Ishikawa (cell line): ENCODE measurements around the gene DLK2.
A peak's percentile ranks its signal among the peaks of the same experiment; 100 is the strongest.

Experiments
- CEBPB ChIP-seq: IDR thresholded peaks from 2 replicates; pipeline ENCODE4 v1.6.1; 2012
- CREB1 ChIP-seq: IDR thresholded peaks from 2 replicates; pipeline ENCODE4 v1.6.1; 2012; ENCODE audit warnings: low read depth
- EGR1 ChIP-seq: IDR thresholded peaks from 2 replicates; pipeline ENCODE4 v1.6.1; 2012
- EP300 ChIP-seq: IDR thresholded peaks from 2 replicates; pipeline ENCODE4 v1.6.1; 2012; ENCODE audit warnings: borderline replicate concordance
- FOXM1 ChIP-seq: IDR thresholded peaks from 2 replicates; pipeline ENCODE4 v1.6.1; 2012; ENCODE audit warnings: low read depth, borderline replicate concordance
- MAX ChIP-seq: IDR thresholded peaks from 2 replicates; pipeline ENCODE4 v1.6.1; 2012
- NFIC ChIP-seq: IDR thresholded peaks from 2 replicates; pipeline ENCODE4 v1.6.1; 2012
- RAD21 ChIP-seq: IDR thresholded peaks from 2 replicates; pipeline ENCODE4 v1.6.1; 2012; ENCODE audit warnings: low read depth
- TAF1 ChIP-seq: IDR thresholded peaks from 2 replicates; pipeline ENCODE4 v1.6.1; 2012; ENCODE audit warnings: low read depth, mild to moderate bottlenecking
- TCF12 ChIP-seq: IDR thresholded peaks from 2 replicates; pipeline ENCODE4 v1.6.1; 2012; ENCODE audit warnings: low read depth
- TEAD4 ChIP-seq: IDR thresholded peaks from 2 replicates; pipeline ENCODE4 v1.6.1; 2012
- YY1 ChIP-seq: IDR thresholded peaks from 2 replicates; pipeline ENCODE4 v1.6.1; 2012; ENCODE audit warnings: low read depth
- ZBTB7A ChIP-seq: IDR thresholded peaks from 2 replicates; pipeline ENCODE4 v1.6.1; 2012; ENCODE audit warnings: low read depth
- TF ChIP-seq, protein P1 (sequence below): IDR thresholded peaks from 2 replicates; pipeline ENCODE4 v1.6.1; 2012
- TF ChIP-seq, protein P2 (sequence below): IDR thresholded peaks from 2 replicates; pipeline ENCODE4 v1.6.1; 2012; ENCODE audit warnings: low read depth, mild to moderate bottlenecking

The DLK2 gene

GRCh38 chr6:43478008-43478372 is 22.6 kb upstream of the DLK2 start:
- no peak for TF ChIP-seq CEBPB
- no peak for TF ChIP-seq FOXM1
- TF ChIP-seq, protein P1, sequence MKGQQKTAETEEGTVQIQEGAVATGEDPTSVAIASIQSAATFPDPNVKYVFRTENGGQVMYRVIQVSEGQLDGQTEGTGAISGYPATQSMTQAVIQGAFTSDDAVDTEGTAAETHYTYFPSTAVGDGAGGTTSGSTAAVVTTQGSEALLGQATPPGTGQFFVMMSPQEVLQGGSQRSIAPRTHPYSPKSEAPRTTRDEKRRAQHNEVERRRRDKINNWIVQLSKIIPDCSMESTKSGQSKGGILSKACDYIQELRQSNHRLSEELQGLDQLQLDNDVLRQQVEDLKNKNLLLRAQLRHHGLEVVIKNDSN, result no peak
- TF ChIP-seq ZBTB7A, result no peak
- TF ChIP-seq CREB1, result no peak
- TF ChIP-seq TCF12, result no peak
- TF ChIP-seq TEAD4, result no peak
- TF ChIP-seq RAD21, result no peak
- no peak for TF ChIP-seq EGR1
- TF ChIP-seq MAX, result no peak
- TF ChIP-seq EP300, result no peak
- TF ChIP-seq NFIC, result no peak
- no peak for TF ChIP-seq TAF1
- no peak for TF ChIP-seq YY1
- TF ChIP-seq, protein P2, sequence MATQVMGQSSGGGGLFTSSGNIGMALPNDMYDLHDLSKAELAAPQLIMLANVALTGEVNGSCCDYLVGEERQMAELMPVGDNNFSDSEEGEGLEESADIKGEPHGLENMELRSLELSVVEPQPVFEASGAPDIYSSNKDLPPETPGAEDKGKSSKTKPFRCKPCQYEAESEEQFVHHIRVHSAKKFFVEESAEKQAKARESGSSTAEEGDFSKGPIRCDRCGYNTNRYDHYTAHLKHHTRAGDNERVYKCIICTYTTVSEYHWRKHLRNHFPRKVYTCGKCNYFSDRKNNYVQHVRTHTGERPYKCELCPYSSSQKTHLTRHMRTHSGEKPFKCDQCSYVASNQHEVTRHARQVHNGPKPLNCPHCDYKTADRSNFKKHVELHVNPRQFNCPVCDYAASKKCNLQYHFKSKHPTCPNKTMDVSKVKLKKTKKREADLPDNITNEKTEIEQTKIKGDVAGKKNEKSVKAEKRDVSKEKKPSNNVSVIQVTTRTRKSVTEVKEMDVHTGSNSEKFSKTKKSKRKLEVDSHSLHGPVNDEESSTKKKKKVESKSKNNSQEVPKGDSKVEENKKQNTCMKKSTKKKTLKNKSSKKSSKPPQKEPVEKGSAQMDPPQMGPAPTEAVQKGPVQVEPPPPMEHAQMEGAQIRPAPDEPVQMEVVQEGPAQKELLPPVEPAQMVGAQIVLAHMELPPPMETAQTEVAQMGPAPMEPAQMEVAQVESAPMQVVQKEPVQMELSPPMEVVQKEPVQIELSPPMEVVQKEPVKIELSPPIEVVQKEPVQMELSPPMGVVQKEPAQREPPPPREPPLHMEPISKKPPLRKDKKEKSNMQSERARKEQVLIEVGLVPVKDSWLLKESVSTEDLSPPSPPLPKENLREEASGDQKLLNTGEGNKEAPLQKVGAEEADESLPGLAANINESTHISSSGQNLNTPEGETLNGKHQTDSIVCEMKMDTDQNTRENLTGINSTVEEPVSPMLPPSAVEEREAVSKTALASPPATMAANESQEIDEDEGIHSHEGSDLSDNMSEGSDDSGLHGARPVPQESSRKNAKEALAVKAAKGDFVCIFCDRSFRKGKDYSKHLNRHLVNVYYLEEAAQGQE, result no peak

GRCh38 chr6:43477235-43478007 is 22.1 kb upstream of the DLK2 start, which contains the start of gene TJAP1:
TSS of gene TJAP1 (plus strand) at chr6:43477570. CDS start at chr6:43499002, 21,432 bp downstream.
- TF ChIP-seq FOXM1, result no peak
- TF ChIP-seq NFIC, result no peak
- TF ChIP-seq, protein P2, result no peak
- peak; percentile 98 for TF ChIP-seq TAF1
- TF ChIP-seq ZBTB7A, result peak; percentile 57; the same call in 1 of the 2 replicates
- peak; percentile 97 for TF ChIP-seq YY1
- no peak for TF ChIP-seq CEBPB
- peak; percentile 73 for TF ChIP-seq CREB1
- TF ChIP-seq, protein P1, result no peak
- TF ChIP-seq TEAD4, result no peak
- peak; percentile 47; the same call in 1 of the 2 replicates for TF ChIP-seq TCF12

DNA sequence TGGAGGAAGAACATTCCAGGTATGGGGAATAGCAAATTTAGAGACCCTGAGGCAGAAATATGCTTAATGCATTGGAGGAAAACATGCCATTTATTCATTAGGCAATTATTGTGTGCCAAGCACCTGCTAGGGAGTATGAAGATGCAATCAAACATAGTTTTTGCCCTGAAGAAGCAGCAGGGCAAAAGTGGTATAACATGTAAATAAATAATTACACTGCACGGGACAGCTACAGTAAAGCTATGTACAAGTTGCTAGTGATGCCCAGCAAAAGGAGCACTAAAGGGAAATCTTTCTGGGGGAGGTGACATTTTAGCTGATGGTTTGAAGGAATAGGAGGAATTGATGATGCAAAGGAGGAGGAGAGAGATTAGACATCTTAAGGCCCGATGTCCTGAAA is 21.4 kb upstream of the DLK2 start:
- TF ChIP-seq TAF1 (no peak), TCF12 (no peak), EGR1 (no peak), EP300 (no peak), MAX (no peak), CEBPB (no peak), FOXM1 (no peak), CREB1 (no peak)
- TF ChIP-seq, protein P1, result no peak

- TF ChIP-seq, protein P2, result no peak
- TF ChIP-seq TCF12 (no peak), TAF1 (no peak), CEBPB (no peak), TEAD4 (no peak), FOXM1 (no peak), NFIC (no peak), YY1 (no peak), EGR1 (no peak), CREB1 (no peak), ZBTB7A (no peak), RAD21 (no peak), EP300 (no peak), MAX (no peak)
- TF ChIP-seq, protein P1, result no peak
Observed at GRCh38 chr6:43475516-43475915, 20.2 kb upstream of the DLK2 start.
